ENCODE results near the gene ACSS2. TPM values are rescaled to one million over a fixed set of nuclear protein-coding genes. Genes with fewer than 3 reads are reported as not detected.

Gene ACSS2
- total RNA-seq, 1 donor from 2014 or later: 25.0 TPM

DNA sequence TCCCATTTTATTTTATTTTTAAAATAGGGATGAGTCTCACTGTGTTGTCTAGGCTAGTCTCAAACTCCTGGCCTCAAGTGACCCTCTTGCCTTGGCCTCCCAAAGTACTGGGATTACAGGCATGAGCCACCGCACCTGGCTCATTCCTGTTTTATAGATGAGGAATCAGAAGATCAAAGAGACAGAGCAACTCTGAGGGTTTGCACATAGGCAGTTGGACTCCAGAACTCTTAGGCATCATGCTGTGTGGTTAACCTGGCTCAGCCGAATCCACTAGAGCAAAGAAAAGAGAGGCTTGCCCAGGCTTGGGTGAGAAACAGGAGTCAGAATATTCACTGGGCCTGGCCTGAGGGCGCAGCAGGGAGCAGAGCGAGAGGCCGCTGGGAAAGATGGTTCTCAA is 88.6 kb downstream of the ACSS2 start:
- H2AFZ ChIP-seq (replicated peaks): peak overlapping the region; percentile 26
- Mint-ChIP-seq H3K27ac (no peak overlapping the region), H3K36me3 (no peaks in the 10 kb centered on the region), H3K4me1 (peaks cover 13% of the 10 kb centered on the region), H3K9me3 (no peaks in the 10 kb centered on the region), H3K4me3 (no peak overlapping the region), H3K27me3 (ENCODE audit: insufficient read depth, low read depth) (peaks cover 5% of the 10 kb centered on the region)
- TF ChIP-seq EZH2phosphoT487 (IDR thresholded peaks at IDR 0.05): no peak
- TF ChIP-seq, protein P1, sequence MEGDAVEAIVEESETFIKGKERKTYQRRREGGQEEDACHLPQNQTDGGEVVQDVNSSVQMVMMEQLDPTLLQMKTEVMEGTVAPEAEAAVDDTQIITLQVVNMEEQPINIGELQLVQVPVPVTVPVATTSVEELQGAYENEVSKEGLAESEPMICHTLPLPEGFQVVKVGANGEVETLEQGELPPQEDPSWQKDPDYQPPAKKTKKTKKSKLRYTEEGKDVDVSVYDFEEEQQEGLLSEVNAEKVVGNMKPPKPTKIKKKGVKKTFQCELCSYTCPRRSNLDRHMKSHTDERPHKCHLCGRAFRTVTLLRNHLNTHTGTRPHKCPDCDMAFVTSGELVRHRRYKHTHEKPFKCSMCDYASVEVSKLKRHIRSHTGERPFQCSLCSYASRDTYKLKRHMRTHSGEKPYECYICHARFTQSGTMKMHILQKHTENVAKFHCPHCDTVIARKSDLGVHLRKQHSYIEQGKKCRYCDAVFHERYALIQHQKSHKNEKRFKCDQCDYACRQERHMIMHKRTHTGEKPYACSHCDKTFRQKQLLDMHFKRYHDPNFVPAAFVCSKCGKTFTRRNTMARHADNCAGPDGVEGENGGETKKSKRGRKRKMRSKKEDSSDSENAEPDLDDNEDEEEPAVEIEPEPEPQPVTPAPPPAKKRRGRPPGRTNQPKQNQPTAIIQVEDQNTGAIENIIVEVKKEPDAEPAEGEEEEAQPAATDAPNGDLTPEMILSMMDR (IDR thresholded peaks at IDR 0.05): no peak
- TF ChIP-seq EZH2 (IDR thresholded peaks at IDR 0.05): no peak
- H3K79me2 ChIP-seq (ENCODE audit: low read depth): no peaks in the 10 kb centered on the region
- H3K9ac ChIP-seq: no peak overlapping the region
- no peaks in the 10 kb centered on the region for H3K4me1 ChIP-seq
- no peaks in the 10 kb centered on the region for H3F3A ChIP-seq (ENCODE audit: low read depth)
- no peaks in the 10 kb centered on the region for H3K36me3 ChIP-seq
- H3K4me3 ChIP-seq: no peak overlapping the region
- no peaks in the 10 kb centered on the region for H3K9me3 ChIP-seq (ENCODE audit: low read depth)
- H4K20me1 ChIP-seq (ENCODE audit: low read depth): no peaks in the 10 kb centered on the region
- H3K27ac ChIP-seq: no peak overlapping the region
- no peak for DNase-seq (ENCODE audit: low spot score)
- no peaks in the 10 kb centered on the region for H3K27me3 ChIP-seq
- H3K4me2 ChIP-seq: no peak overlapping the region

DNA sequence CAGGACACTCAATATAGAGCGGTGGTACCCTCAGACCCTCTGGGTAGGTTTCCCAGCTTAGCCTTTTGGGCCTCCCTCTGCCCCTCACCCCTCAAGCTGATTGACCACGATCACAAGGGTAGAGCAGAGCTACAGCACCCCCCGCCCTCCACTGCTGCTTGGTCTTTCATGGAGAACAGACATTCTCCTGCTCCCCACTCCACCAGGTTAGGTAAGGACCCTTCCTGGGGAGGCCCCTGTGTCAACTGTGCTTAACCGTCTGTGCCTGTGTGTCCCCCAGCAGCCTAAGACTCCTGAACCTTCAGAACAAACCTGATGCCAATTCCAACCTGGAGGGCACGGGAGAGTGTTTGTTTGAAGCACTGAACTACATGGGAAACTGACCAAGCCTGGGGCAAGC is 91.0 kb downstream of the ACSS2 start:
- Histone ChIP-seq H3K36me3 (no peaks in the 10 kb centered on the region), H3F3A (ENCODE audit: low read depth) (no peaks in the 10 kb centered on the region), H4K20me1 (ENCODE audit: low read depth) (no peaks in the 10 kb centered on the region), H3K4me3 (no peak overlapping the region), H3K79me2 (ENCODE audit: low read depth) (no peaks in the 10 kb centered on the region), H3K9me3 (ENCODE audit: low read depth) (no peaks in the 10 kb centered on the region), H2AFZ (replicated peaks) (no peak overlapping the region), H3K9ac (no peak overlapping the region), H3K4me1 (peaks cover 8% of the 10 kb centered on the region), H3K27ac (no peak overlapping the region), H3K4me2 (no peak overlapping the region), H3K27me3 (no peaks in the 10 kb centered on the region)
- Mint-ChIP-seq H3K36me3 (no peaks in the 10 kb centered on the region), H3K4me3 (no peak overlapping the region), H3K4me1 (peaks cover 10% of the 10 kb centered on the region), H3K27me3 (ENCODE audit: insufficient read depth, low read depth) (peaks cover 10% of the 10 kb centered on the region), H3K27ac (no peak overlapping the region), H3K9me3 (no peaks in the 10 kb centered on the region)
- no peak for TF ChIP-seq EZH2 (IDR thresholded peaks at IDR 0.05)
- TF ChIP-seq EZH2phosphoT487 (IDR thresholded peaks at IDR 0.05): no peak
- TF ChIP-seq, protein P1 (IDR thresholded peaks at IDR 0.05): no peak
- no peak for DNase-seq (ENCODE audit: low spot score)

DNA sequence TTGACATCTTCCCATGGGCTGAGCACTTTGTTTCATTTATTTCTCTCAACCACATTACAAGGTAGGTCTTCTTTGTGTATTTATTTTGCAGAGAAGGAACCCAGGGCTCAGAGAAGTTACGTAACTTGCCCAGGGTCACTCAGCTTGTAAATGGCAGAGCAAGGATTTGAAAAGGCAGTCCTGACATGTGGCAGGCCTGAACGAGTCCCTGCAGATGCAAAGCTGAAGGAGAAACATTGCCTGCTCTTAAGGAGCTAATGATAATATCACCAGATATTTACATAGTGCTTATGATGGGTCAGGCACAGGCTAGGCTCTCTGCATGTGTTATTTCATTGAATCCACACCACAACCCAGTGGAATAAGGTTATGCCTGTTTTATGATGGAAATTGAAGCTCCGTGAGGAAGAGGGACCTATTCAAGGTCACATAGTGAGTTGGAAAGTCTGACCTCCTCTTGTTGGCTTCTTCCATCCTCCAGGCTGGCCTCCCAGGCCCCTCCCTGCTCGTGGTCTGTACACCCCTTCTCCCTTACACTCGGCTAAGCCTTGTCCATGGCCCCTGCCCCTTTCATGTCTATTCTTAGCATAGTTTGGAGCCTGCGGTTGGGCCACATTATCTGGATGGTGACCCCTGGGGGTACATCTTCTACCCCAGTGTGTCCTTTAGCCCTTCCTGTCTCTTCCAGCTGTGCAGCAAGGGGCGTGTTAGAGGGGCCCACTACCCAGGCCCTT is 91.8 kb downstream of the ACSS2 start:
- Histone ChIP-seq H2AFZ (replicated peaks) (no peak overlapping the region), H3K36me3 (no peaks in the 10 kb centered on the region), H3F3A (ENCODE audit: low read depth) (no peaks in the 10 kb centered on the region), H3K27ac (no peak overlapping the region), H3K27me3 (no peaks in the 10 kb centered on the region), H3K4me3 (no peak overlapping the region), H3K9ac (no peak overlapping the region), H4K20me1 (ENCODE audit: low read depth) (no peaks in the 10 kb centered on the region), H3K4me1 (peaks cover 8% of the 10 kb centered on the region), H3K9me3 (ENCODE audit: low read depth) (no peaks in the 10 kb centered on the region), H3K79me2 (ENCODE audit: low read depth) (no peaks in the 10 kb centered on the region), H3K4me2 (no peak overlapping the region)
- H3K4me3 Mint-ChIP-seq: no peak overlapping the region
- no peak overlapping the region for H3K27ac Mint-ChIP-seq
- TF ChIP-seq, protein P1 (IDR thresholded peaks at IDR 0.05): no peak
- TF ChIP-seq EZH2phosphoT487 (IDR thresholded peaks at IDR 0.05) (no peak), EZH2 (IDR thresholded peaks at IDR 0.05) (no peak)
- H3K36me3 Mint-ChIP-seq: no peaks in the 10 kb centered on the region
- no peak for DNase-seq (ENCODE audit: low spot score)
- H3K27me3 Mint-ChIP-seq (ENCODE audit: insufficient read depth, low read depth): peaks cover 10% of the 10 kb centered on the region
- peaks cover 10% of the 10 kb centered on the region for H3K4me1 Mint-ChIP-seq
- no peaks in the 10 kb centered on the region for H3K9me3 Mint-ChIP-seq
